G401.6 (cell line): ENCODE data around the gene STK32C.

Source experiments
- FAIRE-seq: peaks from 2 replicates; lab custom pipeline; 2012; peaks lifted over from hg19 to GRCh38; lab: Jason Lieb, UNC

STK32C gene

GRCh38 chr10:132208462-132209050, 99.2 kb downstream of the STK32C start:
- FAIRE-seq = no peak

GRCh38 chr10:132207536-132208461, 100.0 kb downstream of the STK32C start:
- no peak for FAIRE-seq

GRCh38 chr10:132206806-132207535, 100.8 kb downstream of the STK32C start:
- FAIRE-seq = no peak

GRCh38 chr10:132206377-132206745, 101.4 kb downstream of the STK32C start:
- no peak for FAIRE-seq

- FAIRE-seq = no peak
Measured at GRCh38 chr10:132205650-132206376, 101.9 kb downstream of the STK32C start.

GRCh38 chr10:132204781-132205473, 102.8 kb downstream of the STK32C start:
- FAIRE-seq = no peak

GRCh38 chr10:132204078-132204780, 103.5 kb downstream of the STK32C start:
- no peak for FAIRE-seq

GRCh38 chr10:132203256-132204077, 104.3 kb downstream of the STK32C start:
- no peak for FAIRE-seq

- FAIRE-seq = no peak
Measured at GRCh38 chr10:132202070-132202970, 105.4 kb downstream of the STK32C start.

GRCh38 chr10:132201111-132201969, 106.4 kb downstream of the STK32C start:
- FAIRE-seq = no peak

- FAIRE-seq = no peak
Measured at GRCh38 chr10:132200344-132201110, 107.2 kb downstream of the STK32C start.

GRCh38 chr10:132199854-132200311, 107.9 kb downstream of the STK32C start:
- FAIRE-seq = no peak

- FAIRE-seq = no peak
Measured at GRCh38 chr10:132199268-132199853, 108.4 kb downstream of the STK32C start.

- no peak for FAIRE-seq
Measured at GRCh38 chr10:132198381-132199181, 109.2 kb downstream of the STK32C start.

- no peak for FAIRE-seq
Measured at GRCh38 chr10:132198068-132198370, 109.7 kb downstream of the STK32C start.
